RWPE2 (cell line): ENCODE data around the gene SLC26A8.
A peak's percentile ranks its signal among the peaks of the same experiment; 100 is the strongest.

Experiments
- ATAC-seq: fragments of 200-7000 bp; cut with Tn5 transposase; 3 replicates; pipeline ENCODE4 v1.9.1; 2021; ENCODE audit warnings: low read depth
- DNase-seq: peaks from one replicate; pipeline ENCODE4 v3.0.0-alpha.2; 2020; ENCODE audit warnings: low spot score
- H3K27ac ChIP-seq: fragments of 450-650 bp; 2 replicates; pipeline ENCODE4 v1.5.1; 2017; ENCODE audit warnings: mild to moderate bottlenecking; ENCODE audit not compliant: poor library complexity, severe bottlenecking
- H3K27me3 ChIP-seq: fragments of 250-450 bp; sonication (Bioruptor Pico); 2 replicates; pipeline ENCODE4 v1.5.1; 2021; ENCODE audit warnings: mild to moderate bottlenecking, moderate library complexity; ENCODE audit not compliant: insufficient read depth, poor library complexity, severe bottlenecking
- H3K36me3 ChIP-seq: fragments of 250-450 bp; sonication (Bioruptor Pico); 2 replicates; pipeline ENCODE4 v1.5.1; 2020; ENCODE audit warnings: low read depth, mild to moderate bottlenecking, moderate library complexity
- H3K4me1 ChIP-seq: fragments of 250-450 bp; sonication (Bioruptor Pico); 2 replicates; pipeline ENCODE4 v1.5.1; 2021; ENCODE audit warnings: mild to moderate bottlenecking, moderate library complexity; ENCODE audit not compliant: insufficient read depth, poor library complexity, severe bottlenecking
- H3K4me3 ChIP-seq: fragments of 250-450 bp; sonication (Bioruptor Pico); 2 replicates; pipeline ENCODE4 v1.5.1; 2021; ENCODE audit warnings: mild to moderate bottlenecking, moderate library complexity; ENCODE audit not compliant: severe bottlenecking
- H3K9me3 ChIP-seq: fragments of 250-450 bp; sonication (Bioruptor Pico); 2 replicates; pipeline ENCODE4 v1.5.1; 2021; ENCODE audit warnings: mild to moderate bottlenecking, moderate library complexity; ENCODE audit not compliant: severe bottlenecking
- TF ChIP-seq, protein P1 (sequence below): fragments of 450-650 bp; IDR thresholded peaks from one replicate; pipeline ENCODE4 v1.5.1; 2017; ENCODE audit warnings: mild to moderate bottlenecking, moderate library complexity; ENCODE audit not compliant: poor library complexity, severe bottlenecking

The SLC26A8 gene

GRCh38 chr6:36028088-36028876 is 3.8 kb upstream of the SLC26A8 start:
- H3K36me3 ChIP-seq, result no peaks in the 10 kb centered on the region; the same call in 1 of the 2 replicates
- peaks cover 11% of the 10 kb centered on the region for H3K4me1 ChIP-seq
- H3K4me3 ChIP-seq, result peak overlapping the region; percentile 73
- ATAC-seq (peak; percentile 30), DNase-seq (no peak)
- peak overlapping the region; percentile 83 for H3K27ac ChIP-seq
- no peaks in the 10 kb centered on the region for H3K27me3 ChIP-seq
- TF ChIP-seq, protein P1, sequence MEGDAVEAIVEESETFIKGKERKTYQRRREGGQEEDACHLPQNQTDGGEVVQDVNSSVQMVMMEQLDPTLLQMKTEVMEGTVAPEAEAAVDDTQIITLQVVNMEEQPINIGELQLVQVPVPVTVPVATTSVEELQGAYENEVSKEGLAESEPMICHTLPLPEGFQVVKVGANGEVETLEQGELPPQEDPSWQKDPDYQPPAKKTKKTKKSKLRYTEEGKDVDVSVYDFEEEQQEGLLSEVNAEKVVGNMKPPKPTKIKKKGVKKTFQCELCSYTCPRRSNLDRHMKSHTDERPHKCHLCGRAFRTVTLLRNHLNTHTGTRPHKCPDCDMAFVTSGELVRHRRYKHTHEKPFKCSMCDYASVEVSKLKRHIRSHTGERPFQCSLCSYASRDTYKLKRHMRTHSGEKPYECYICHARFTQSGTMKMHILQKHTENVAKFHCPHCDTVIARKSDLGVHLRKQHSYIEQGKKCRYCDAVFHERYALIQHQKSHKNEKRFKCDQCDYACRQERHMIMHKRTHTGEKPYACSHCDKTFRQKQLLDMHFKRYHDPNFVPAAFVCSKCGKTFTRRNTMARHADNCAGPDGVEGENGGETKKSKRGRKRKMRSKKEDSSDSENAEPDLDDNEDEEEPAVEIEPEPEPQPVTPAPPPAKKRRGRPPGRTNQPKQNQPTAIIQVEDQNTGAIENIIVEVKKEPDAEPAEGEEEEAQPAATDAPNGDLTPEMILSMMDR, result no peak
- H3K9me3 ChIP-seq, result no peaks in the 10 kb centered on the region

GRCh38 chr6:36027501-36028087 is 3.2 kb upstream of the SLC26A8 start, which contains the start of gene MAPK14:
TSS of gene MAPK14 (plus strand) at chr6:36027808. CDS start at chr6:36028158, 350 bp downstream.
- TF ChIP-seq, protein P1, result peak; percentile 97
- Histone ChIP-seq H3K36me3 (no peaks in the 10 kb centered on the region; the same call in 1 of the 2 replicates), H3K4me1 (peaks cover 11% of the 10 kb centered on the region), H3K27me3 (no peaks in the 10 kb centered on the region), H3K9me3 (no peaks in the 10 kb centered on the region), H3K27ac (peak within 1 kb of the TSS; percentile 83), H3K4me3 (peak within 1 kb of the TSS; percentile 73)
- ATAC-seq, result peak; percentile 85
- DNase-seq, result peak; percentile 99

DNA sequence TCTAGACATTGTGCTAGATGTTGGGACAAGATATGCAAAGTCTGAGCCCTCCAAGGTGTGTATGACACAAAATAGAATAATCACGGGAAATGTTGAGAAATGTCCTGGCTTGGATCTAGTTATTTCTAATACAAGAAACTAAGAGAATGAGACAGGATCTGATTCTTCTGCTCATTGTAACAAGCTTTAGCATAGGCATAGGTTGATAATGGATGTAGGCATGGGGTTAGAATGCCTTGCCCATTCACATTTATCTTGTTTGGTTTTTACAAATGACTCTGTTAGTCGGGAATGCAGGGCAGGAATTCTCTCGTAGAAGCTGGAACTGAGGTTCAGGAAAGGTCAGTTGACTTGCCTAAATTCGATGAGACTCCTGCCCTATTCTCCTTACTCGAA is 1.5 kb upstream of the SLC26A8 start:
- DNase-seq, result no peak
- no peak overlapping the region for H3K27ac ChIP-seq
- no peaks in the 10 kb centered on the region for H3K9me3 ChIP-seq
- H3K4me1 ChIP-seq, result peaks cover 11% of the 10 kb centered on the region
- H3K36me3 ChIP-seq, result no peaks in the 10 kb centered on the region; the same call in 1 of the 2 replicates
- H3K4me3 ChIP-seq, result no peak overlapping the region
- TF ChIP-seq, protein P1, result no peak
- ATAC-seq, result no peak
- H3K27me3 ChIP-seq, result no peaks in the 10 kb centered on the region

DNA sequence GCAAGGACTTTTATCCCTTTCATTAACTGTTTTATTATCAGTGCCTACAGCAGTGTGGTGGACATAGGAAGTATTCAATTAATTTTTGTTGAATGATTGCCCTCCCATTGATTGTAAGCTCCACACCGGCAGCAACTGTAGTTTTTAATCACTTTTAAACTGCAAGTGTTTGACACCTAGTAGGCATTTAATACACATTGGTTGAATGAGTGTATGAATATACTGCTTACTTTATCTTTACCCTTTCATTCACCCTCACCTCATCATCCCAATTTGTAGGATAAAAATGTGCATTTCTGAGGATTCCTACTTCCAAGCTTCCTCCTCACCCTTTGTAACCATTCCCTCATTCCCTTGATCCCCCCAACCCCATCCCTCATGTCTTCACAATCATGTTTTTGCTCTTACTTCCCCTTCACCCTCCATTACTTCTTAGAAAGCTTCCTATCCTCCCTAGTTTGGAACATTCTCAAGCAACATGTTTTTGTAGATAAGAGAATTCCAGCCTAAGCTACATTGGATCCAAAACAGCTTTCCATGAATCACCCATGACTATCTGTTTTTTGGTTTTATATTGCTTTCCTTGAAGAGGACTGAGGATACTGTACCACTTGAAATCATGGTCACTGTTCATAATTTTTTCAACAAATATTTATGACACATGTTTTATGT is 955 bp upstream of the SLC26A8 start:
- Histone ChIP-seq H3K36me3 (no peaks in the 10 kb centered on the region; the same call in 1 of the 2 replicates), H3K27ac (no peak overlapping the region), H3K27me3 (no peaks in the 10 kb centered on the region), H3K4me1 (peaks cover 11% of the 10 kb centered on the region), H3K4me3 (no peak overlapping the region), H3K9me3 (no peaks in the 10 kb centered on the region)
- ATAC-seq, result no peak
- TF ChIP-seq, protein P1, result no peak
- no peak for DNase-seq
